HCT116 (cell line): ENCODE results near the gene TYW5. TPM values are rescaled to one million over a fixed set of nuclear protein-coding genes. Genes with fewer than 3 reads are reported as not detected.

Experiments
- ATAC-seq: fragments of 200-7000 bp; cut with Tn5 transposase; 2 replicates; pipeline ENCODE4 v1.9.1; 2020; ENCODE audit warnings: mild to moderate bottlenecking, moderate library complexity
- BruUV-seq: library from RNA; stranded (reverse); fragments of 400-500 nt; replicated peaks from 2 replicates; lab custom pipeline; 2021; lab: Mats Ljungman, UMichigan
- CTCF ChIA-PET: fragments of 300-600 bp; sonication (Branson Sonifier 250); formaldehyde crosslinking; loops from one replicate; lab custom pipeline; 2021; ENCODE audit warnings: antibody characterized with exemption; lab: Charles Lee
- POLR2A ChIA-PET: fragments of 300-600, 350-600 bp; sonication (Branson Sonifier 250); formaldehyde crosslinking; loops from one replicate; lab custom pipeline; 2021; ENCODE audit warnings: antibody characterized with exemption; lab: Charles Lee
- RAD21 ChIA-PET, 2 experiments: fragments of 300-600 bp; sonication (Branson Sonifier 250); formaldehyde crosslinking; loops; one replicate each; lab custom pipeline; 2023; ENCODE audit warnings: low total read pairs in 2 of 2; ENCODE audit not compliant: uncharacterized antibody in 2 of 2, unreplicated experiment in 2 of 2, low non-redundant PET in 1 of 2; lab: Charles Lee
- DNase-seq: peaks from one replicate; pipeline ENCODE4 v3.0.0-alpha.2; 2010; ENCODE audit warnings: low read depth, low spot score
- H2AFZ ChIP-seq: fragments of 200-600 bp; shearing (Covaris generic), sonication (generic); 2 replicates; pipeline ENCODE4 v1.6.1; 2017; ENCODE audit warnings: low read depth, mixed run types, mixed read lengths, antibody characterized with exemption, low read length; ENCODE audit not compliant: poor library complexity, severe bottlenecking
- H3K27ac ChIP-seq: 2 replicates; pipeline ENCODE4 v1.5.1; 2012; ENCODE audit warnings: low read depth, low read length
- H3K27me3 ChIP-seq: fragments of 200-600 bp; sonication (generic); 2 replicates; pipeline ENCODE4 v1.6.1; 2016; ENCODE audit warnings: mixed run types, low read length, mixed read lengths; ENCODE audit not compliant: insufficient read depth
- H3K36me3 ChIP-seq, 2 experiments: fragments of 200-500 bp in 1 of 2; fragments of 200-600 bp in 1 of 2; sonication (Bioruptor generic) in 1 of 2; sonication (generic) in 1 of 2; 2 replicates each; pipeline versions ENCODE4 v1.5.1 to v1.6.1; 2014 to 2016; ENCODE audit warnings: low read length in 2 of 2, inconsistent platforms in 1 of 2, mixed read lengths in 1 of 2, mixed run types in 1 of 2; ENCODE audit not compliant: insufficient read depth in 2 of 2, control insufficient read depth in 1 of 2
- H3K4me1 ChIP-seq, 2 experiments: fragments of 200-600 bp in 1 of 2; sonication (generic) in 1 of 2; 2 replicates each; pipeline versions ENCODE4 v1.5.1 to v1.6.1; 2012 to 2017; ENCODE audit warnings: low read length in 2 of 2, inconsistent platforms in 1 of 2, mild to moderate bottlenecking in 1 of 2, mixed read lengths in 1 of 2, mixed run types in 1 of 2, moderate library complexity in 1 of 2; ENCODE audit not compliant: insufficient read depth in 2 of 2, control insufficient read depth in 1 of 2
- H3K4me2 ChIP-seq: fragments of 200-600 bp; sonication (generic); 2 replicates; pipeline ENCODE4 v1.6.1; 2017; ENCODE audit warnings: mixed run types, low read length, mixed read lengths
- H3K4me3 ChIP-seq, 2 experiments: fragments of 200-600 bp in 1 of 2; sonication (generic) in 1 of 2; replicated peaks in 1 of 2; 2 replicates each; pipeline ENCODE4 v1.5.1; 2011 to 2016; ENCODE audit warnings: low read length in 2 of 2, control low read depth in 1 of 2, low read depth in 1 of 2, mild to moderate bottlenecking in 1 of 2, mixed read lengths in 1 of 2, mixed run types in 1 of 2
- H3K79me2 ChIP-seq: fragments of 200-600 bp; sonication (generic); 2 replicates; pipeline ENCODE4 v1.6.1; 2017; ENCODE audit warnings: mild to moderate bottlenecking, mixed run types, low read length, moderate library complexity, mixed read lengths; ENCODE audit not compliant: insufficient read depth
- H3K9ac ChIP-seq: fragments of 200-600 bp; sonication (generic); 2 replicates; pipeline ENCODE4 v1.6.1; 2016; ENCODE audit warnings: low read length, mixed read lengths
- H3K9me2 ChIP-seq: fragments of 200-600 bp; sonication (generic), shearing (Covaris generic); 2 replicates; pipeline ENCODE4 v1.6.1; 2017; ENCODE audit warnings: mixed run types, mild to moderate bottlenecking, moderate library complexity; ENCODE audit not compliant: insufficient read depth
- H3K9me3 ChIP-seq, 2 experiments: fragments of 200-500 bp in 1 of 2; fragments of 200-600 bp in 1 of 2; sonication (Bioruptor generic) in 1 of 2; sonication (generic) in 1 of 2; 2 replicates each; pipeline ENCODE4 v1.6.1; 2014 to 2017; ENCODE audit warnings: low read length in 2 of 2, mixed read lengths in 2 of 2, inconsistent platforms in 1 of 2, low read depth in 1 of 2, mild to moderate bottlenecking in 1 of 2, mixed run types in 1 of 2, moderate library complexity in 1 of 2; ENCODE audit not compliant: control insufficient read depth in 1 of 2, insufficient read depth in 1 of 2
- H4K20me1 ChIP-seq: fragments of 200-600 bp; sonication (generic), shearing (Covaris generic); 2 replicates; pipeline ENCODE4 v1.6.1; 2017; ENCODE audit warnings: mixed run types, mild to moderate bottlenecking, moderate library complexity; ENCODE audit not compliant: insufficient read depth
- CBX3 ChIP-seq: IDR thresholded peaks from 2 replicates; pipeline ENCODE4 v1.6.1; 2012; ENCODE audit warnings: low read depth
- EGR1 ChIP-seq: IDR thresholded peaks from 2 replicates; pipeline ENCODE4 v1.6.1; 2012; ENCODE audit warnings: low read depth
- ELF1 ChIP-seq: IDR thresholded peaks from 2 replicates; pipeline ENCODE4 v1.6.1; 2012; ENCODE audit warnings: low read depth, borderline replicate concordance
- FOSL1 ChIP-seq: IDR thresholded peaks from 2 replicates; pipeline ENCODE4 v1.6.1; 2012; ENCODE audit warnings: low read depth
- JUND ChIP-seq: IDR thresholded peaks from 2 replicates; pipeline ENCODE4 v1.6.1; 2012
- POLR2A ChIP-seq: IDR thresholded peaks from 2 replicates; pipeline ENCODE4 v1.7.0; 2011; ENCODE audit warnings: borderline replicate concordance; ENCODE audit not compliant: insufficient read depth, insufficient read length; ENCODE audit errors: extremely low read depth
- POLR2AphosphoS5 ChIP-seq: IDR thresholded peaks from 2 replicates; pipeline ENCODE4 v1.6.1; 2011; ENCODE audit warnings: mild to moderate bottlenecking, low read depth, low read length, moderate library complexity
- RAD21 ChIP-seq: IDR thresholded peaks from 2 replicates; pipeline ENCODE4 v1.6.1; 2012; ENCODE audit warnings: low read depth, mild to moderate bottlenecking
- SP1 ChIP-seq: IDR thresholded peaks from 2 replicates; pipeline ENCODE4 v1.6.1; 2012; ENCODE audit warnings: low read depth
- SRF ChIP-seq: IDR thresholded peaks from 2 replicates; pipeline ENCODE4 v1.6.1; 2012; ENCODE audit warnings: low read depth
- TCF7L2 ChIP-seq: IDR thresholded peaks from 2 replicates; pipeline ENCODE4 v1.7.0; 2011; ENCODE audit warnings: borderline replicate concordance, inconsistent platforms; ENCODE audit not compliant: insufficient read depth, insufficient read length; ENCODE audit errors: extremely low read depth
- YY1 ChIP-seq: IDR thresholded peaks from 2 replicates; pipeline ENCODE4 v1.6.1; 2011; ENCODE audit warnings: low read length, low read depth, moderate library complexity, mild to moderate bottlenecking; ENCODE audit not compliant: insufficient replicate concordance; ENCODE audit errors: extremely low read depth
- ZFX ChIP-seq: fragments of 450-650 bp; IDR thresholded peaks from 2 replicates; pipeline ENCODE4 v1.6.1; 2017
- intact Hi-C: fragments of 100-400 bp; cut with micrococcal nuclease; formaldehyde crosslinking; loops from 2 replicates; pipeline ENCODE4 v1.10.0; 2022
- total RNA-seq: library from RNA; stranded (reverse); gene quantifications from one replicate; pipeline ENCODE4 v1.2.1, GENCODE V29; 2021; ENCODE audit not compliant: unreplicated experiment
- TF ChIP-seq, protein P1 (sequence below): IDR thresholded peaks from 2 replicates; pipeline ENCODE4 v1.6.1; 2012
- TF ChIP-seq, protein P2 (sequence below): IDR thresholded peaks from 2 replicates; pipeline ENCODE4 v1.6.1; 2012; ENCODE audit warnings: low read depth
- TF ChIP-seq, protein P3 (sequence below): IDR thresholded peaks from 2 replicates; pipeline ENCODE4 v1.6.1; 2012

Gene TYW5
- total RNA-seq, 1 experiment from 2014 or later, result 7.7 TPM

DNA sequence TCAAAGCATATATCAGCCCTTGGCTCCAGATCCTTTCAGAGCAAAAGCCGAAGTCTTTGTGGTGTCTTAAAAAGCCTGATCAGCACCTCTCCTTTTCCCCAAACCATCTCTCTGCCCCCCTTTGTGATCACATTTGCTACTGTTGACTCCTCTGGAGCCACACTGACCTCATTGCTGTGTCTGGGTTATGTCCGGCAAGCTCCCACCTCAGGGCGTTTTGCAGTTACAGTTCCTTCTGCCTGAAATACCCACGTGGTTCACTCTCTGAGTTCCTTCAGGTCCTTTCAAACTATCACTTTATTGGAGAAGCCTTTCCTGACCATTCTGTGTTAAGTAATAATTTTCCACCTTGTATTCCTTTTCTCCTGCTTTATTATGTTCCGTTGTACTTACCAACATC is 32.4 kb downstream of the TYW5 start:
- ChIA-PET POLR2A (no interaction called here), CTCF (no interaction called here), RAD21 (no interaction called here)
- Histone ChIP-seq H3K27ac (no peak overlapping the region), H3K9ac (no peak overlapping the region), H2AFZ (no peak overlapping the region), H3K36me3 (peaks cover 5 to 27% of the 10 kb centered on the region in 2 experiments; a peak in 2 of 4 replicates), H3K4me3 (no peak overlapping the region), H3K9me2 (no peaks in the 10 kb centered on the region), H3K9me3 (no peaks in the 10 kb centered on the region), H4K20me1 (peaks cover 5% of the 10 kb centered on the region; the same call in 1 of the 2 replicates), H3K4me1 (no peaks in the 10 kb centered on the region), H3K4me2 (no peak overlapping the region), H3K79me2 (peaks cover 96% of the 10 kb centered on the region), H3K27me3 (no peaks in the 10 kb centered on the region)
- TF ChIP-seq YY1 (no peak), SRF (no peak), ELF1 (no peak), POLR2A (no peak)
- TF ChIP-seq, protein P1, sequence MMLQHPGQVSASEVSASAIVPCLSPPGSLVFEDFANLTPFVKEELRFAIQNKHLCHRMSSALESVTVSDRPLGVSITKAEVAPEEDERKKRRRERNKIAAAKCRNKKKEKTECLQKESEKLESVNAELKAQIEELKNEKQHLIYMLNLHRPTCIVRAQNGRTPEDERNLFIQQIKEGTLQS, result no peak
- ATAC-seq (no peak), DNase-seq (no peak)
- no TSS peak for BruUV-seq
- intact Hi-C loops, result no loop called here

DNA sequence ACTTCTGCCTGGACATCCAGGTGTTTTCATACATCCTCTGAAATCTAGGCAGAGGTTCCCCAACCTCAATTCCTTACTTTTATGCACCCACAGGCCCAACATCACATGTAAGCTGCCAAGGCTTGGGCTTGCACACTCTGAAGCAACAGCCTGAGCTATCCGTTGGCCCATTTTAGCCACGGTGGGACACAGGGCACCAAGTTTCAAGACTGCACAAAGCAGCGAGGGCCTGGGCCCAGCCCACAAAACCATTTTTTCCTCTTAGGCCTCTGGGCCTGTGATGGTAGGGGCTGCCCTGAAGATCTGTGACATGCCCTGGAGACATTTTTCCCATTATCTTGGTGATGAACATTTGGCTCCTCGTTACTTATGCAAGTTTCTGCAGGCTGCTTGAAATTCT is 38.3 kb downstream of the TYW5 start:
- TF ChIP-seq YY1 (no peak), CBX3 (no peak), ELF1 (no peak), SP1 (no peak), TCF7L2 (no peak), JUND (no peak), RAD21 (no peak), ZFX (no peak), EGR1 (no peak), POLR2AphosphoS5 (no peak), FOSL1 (no peak)
- TF ChIP-seq, protein P2, sequence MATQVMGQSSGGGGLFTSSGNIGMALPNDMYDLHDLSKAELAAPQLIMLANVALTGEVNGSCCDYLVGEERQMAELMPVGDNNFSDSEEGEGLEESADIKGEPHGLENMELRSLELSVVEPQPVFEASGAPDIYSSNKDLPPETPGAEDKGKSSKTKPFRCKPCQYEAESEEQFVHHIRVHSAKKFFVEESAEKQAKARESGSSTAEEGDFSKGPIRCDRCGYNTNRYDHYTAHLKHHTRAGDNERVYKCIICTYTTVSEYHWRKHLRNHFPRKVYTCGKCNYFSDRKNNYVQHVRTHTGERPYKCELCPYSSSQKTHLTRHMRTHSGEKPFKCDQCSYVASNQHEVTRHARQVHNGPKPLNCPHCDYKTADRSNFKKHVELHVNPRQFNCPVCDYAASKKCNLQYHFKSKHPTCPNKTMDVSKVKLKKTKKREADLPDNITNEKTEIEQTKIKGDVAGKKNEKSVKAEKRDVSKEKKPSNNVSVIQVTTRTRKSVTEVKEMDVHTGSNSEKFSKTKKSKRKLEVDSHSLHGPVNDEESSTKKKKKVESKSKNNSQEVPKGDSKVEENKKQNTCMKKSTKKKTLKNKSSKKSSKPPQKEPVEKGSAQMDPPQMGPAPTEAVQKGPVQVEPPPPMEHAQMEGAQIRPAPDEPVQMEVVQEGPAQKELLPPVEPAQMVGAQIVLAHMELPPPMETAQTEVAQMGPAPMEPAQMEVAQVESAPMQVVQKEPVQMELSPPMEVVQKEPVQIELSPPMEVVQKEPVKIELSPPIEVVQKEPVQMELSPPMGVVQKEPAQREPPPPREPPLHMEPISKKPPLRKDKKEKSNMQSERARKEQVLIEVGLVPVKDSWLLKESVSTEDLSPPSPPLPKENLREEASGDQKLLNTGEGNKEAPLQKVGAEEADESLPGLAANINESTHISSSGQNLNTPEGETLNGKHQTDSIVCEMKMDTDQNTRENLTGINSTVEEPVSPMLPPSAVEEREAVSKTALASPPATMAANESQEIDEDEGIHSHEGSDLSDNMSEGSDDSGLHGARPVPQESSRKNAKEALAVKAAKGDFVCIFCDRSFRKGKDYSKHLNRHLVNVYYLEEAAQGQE, result no peak
- TF ChIP-seq, protein P1, result no peak
- TF ChIP-seq, protein P3, sequence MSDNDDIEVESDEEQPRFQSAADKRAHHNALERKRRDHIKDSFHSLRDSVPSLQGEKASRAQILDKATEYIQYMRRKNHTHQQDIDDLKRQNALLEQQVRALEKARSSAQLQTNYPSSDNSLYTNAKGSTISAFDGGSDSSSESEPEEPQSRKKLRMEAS, result no peak
- TF ChIP-seq, all 23 proteins: peak for 0
- ChIA-PET POLR2A (no interaction called here), CTCF (no interaction called here), RAD21 (no interaction called here)
- BruUV-seq, result no TSS peak
- no peak overlapping the region for H3K27ac ChIP-seq
- H3K9me2 ChIP-seq, result no peaks in the 10 kb centered on the region
- ATAC-seq (no peak), DNase-seq (no peak)
- peaks cover 0 to 6% of the 10 kb centered on the region in 2 experiments; a peak in 2 of 4 replicates for H3K4me1 ChIP-seq
- peaks cover 6% of the 10 kb centered on the region; the same call in 1 of the 2 replicates for H4K20me1 ChIP-seq
- H3K36me3 ChIP-seq, result peaks cover 12 to 45% of the 10 kb centered on the region in 2 experiments; a peak in 3 of 4 replicates
- H3K79me2 ChIP-seq, result peaks cover 92% of the 10 kb centered on the region
- peaks cover 0 to 6% of the 10 kb centered on the region in 2 experiments; a peak in 2 of 4 replicates for H3K9me3 ChIP-seq
- intact Hi-C loops, result no loop called here
- no peak overlapping the region for H3K4me3 ChIP-seq
- no peak overlapping the region for H3K9ac ChIP-seq
- H2AFZ ChIP-seq, result no peak overlapping the region
- no peaks in the 10 kb centered on the region for H3K27me3 ChIP-seq
- H3K4me2 ChIP-seq, result no peak overlapping the region
